Kidney epithelial cell (primary cell): ENCODE data around the gene EXPH5. TPM values are rescaled to one million over a fixed set of nuclear protein-coding genes. Genes with fewer than 3 reads are reported as not detected.

Source experiments
- DNase-seq: peaks from one replicate; pipeline ENCODE4 v3.0.0-alpha.2; 2010; ENCODE audit warnings: low read depth
- H3K27me3 ChIP-seq: 2 replicates; pipeline ENCODE4 v1.6.0; 2011; ENCODE audit warnings: low read length; ENCODE audit not compliant: control insufficient read depth, insufficient read depth
- H3K36me3 ChIP-seq: 2 replicates; pipeline ENCODE4 v1.5.1; 2011; ENCODE audit warnings: low read length; ENCODE audit not compliant: control insufficient read depth, insufficient read depth
- H3K4me3 ChIP-seq: 2 replicates; pipeline ENCODE4 v1.5.1; 2011; ENCODE audit warnings: low read depth, mild to moderate bottlenecking, control low read depth, low read length
- total RNA-seq: library from RNA; depleted of rRNA; stranded (reverse); fragments of >200 nt; gene quantifications from 2 replicates; pipeline ENCODE4 v1.2.3, GENCODE V29; 2015
- TF ChIP-seq, protein P1 (sequence below): IDR thresholded peaks from 2 replicates; pipeline ENCODE4 v1.5.1; 2011; ENCODE audit warnings: mild to moderate bottlenecking, moderate library complexity, low read length, control low read depth, inconsistent platforms; ENCODE audit not compliant: insufficient read depth, poor library complexity, severe bottlenecking

Gene EXPH5
- total RNA-seq, 1 donor from 2014 or later, result 8.5 TPM

DNA sequence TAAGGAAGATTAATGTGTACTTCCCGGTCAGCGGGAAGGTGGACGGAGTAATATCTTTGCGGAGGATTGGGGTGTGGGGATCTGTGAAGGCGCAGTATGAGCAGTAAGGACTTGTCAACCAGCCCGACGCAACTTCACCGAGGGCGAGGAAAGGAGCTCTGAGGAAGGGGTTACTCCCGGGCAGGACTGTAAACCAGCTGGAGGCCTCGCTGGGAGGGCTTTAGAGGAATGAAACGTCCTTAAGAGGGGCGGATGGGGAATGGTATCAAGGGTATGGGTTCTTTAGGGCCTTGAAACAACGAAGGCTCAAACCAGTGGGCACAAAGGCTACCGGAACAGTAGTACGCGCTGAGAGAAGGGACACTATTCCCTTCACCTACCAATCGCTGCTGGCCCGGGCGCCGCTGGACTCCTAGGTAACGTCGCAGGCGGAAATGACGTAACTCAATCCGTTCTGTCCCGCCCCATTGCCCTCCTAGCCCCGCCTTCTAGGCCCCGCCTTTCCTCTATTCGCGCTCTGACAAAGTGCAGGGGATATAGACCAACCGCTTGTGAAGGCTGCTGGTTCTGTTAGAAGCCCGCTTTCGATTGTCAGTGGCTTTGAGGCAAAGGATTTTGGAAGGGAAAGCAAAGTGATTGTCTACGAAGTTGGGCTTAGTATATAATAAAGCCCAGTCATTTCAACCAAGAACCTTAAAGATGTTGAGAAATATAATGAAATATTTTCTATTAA is 126.3 kb downstream of the EXPH5 start, which contains the start of gene C11orf65:
C11orf65 (minus strand) TSS at position 439 of the 733 bp plus-strand sequence. CDS start 5,970 bp downstream, outside the sequence.
- TF ChIP-seq, protein P1, sequence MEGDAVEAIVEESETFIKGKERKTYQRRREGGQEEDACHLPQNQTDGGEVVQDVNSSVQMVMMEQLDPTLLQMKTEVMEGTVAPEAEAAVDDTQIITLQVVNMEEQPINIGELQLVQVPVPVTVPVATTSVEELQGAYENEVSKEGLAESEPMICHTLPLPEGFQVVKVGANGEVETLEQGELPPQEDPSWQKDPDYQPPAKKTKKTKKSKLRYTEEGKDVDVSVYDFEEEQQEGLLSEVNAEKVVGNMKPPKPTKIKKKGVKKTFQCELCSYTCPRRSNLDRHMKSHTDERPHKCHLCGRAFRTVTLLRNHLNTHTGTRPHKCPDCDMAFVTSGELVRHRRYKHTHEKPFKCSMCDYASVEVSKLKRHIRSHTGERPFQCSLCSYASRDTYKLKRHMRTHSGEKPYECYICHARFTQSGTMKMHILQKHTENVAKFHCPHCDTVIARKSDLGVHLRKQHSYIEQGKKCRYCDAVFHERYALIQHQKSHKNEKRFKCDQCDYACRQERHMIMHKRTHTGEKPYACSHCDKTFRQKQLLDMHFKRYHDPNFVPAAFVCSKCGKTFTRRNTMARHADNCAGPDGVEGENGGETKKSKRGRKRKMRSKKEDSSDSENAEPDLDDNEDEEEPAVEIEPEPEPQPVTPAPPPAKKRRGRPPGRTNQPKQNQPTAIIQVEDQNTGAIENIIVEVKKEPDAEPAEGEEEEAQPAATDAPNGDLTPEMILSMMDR, result no peak
- no peaks in the 10 kb centered on the region for H3K27me3 ChIP-seq
- peak within 1 kb of the TSS; percentile 85 for H3K4me3 ChIP-seq
- no peaks in the 10 kb centered on the region for H3K36me3 ChIP-seq
- peak; percentile 75 for DNase-seq

DNA sequence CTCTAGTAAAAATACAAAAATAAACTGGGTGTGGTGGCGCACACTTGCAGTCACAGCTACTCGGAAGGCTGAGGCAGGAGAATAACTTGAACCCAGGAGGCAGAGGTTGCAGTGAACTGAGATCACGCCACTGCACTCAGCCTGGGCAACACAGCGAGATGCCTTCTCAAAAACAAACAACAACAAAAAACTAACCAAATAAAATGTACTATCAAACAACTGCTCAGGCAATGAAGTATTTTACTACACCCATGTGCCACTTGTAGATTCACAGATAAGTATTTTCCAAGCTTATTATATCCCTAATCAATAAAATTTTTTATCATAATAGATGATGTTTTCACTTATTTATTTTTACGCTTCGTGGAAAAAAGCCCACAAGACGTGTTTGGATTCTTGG is 127.2 kb downstream of the EXPH5 start:
- Histone ChIP-seq H3K4me3 (peak overlapping the region; percentile 85), H3K27me3 (no peaks in the 10 kb centered on the region), H3K36me3 (no peaks in the 10 kb centered on the region)
- TF ChIP-seq, protein P1, result no peak
- DNase-seq, result no peak

Other genes starting within 250 kb of the EXPH5 start
- 0.25 and 0.75 TPM in 2 replicates for gene C11orf65, start 126.2 kb downstream of the EXPH5 start, total RNA-seq
- 8.3 and 11.2 TPM in 2 replicates for gene POGLUT3, start 95.4 kb downstream of the EXPH5 start, total RNA-seq
- 24.5 and 29.0 TPM in 2 replicates for gene DDX10, start 71.3 kb upstream of the EXPH5 start, total RNA-seq